GM18499 (cell line): ENCODE measurements around the gene NPDC1.

Experiments
- ATAC-seq: cut with Tn5 transposase; IDR thresholded peaks from one replicate; pipeline ENCODE4 v1.9.1; 2021; ENCODE audit warnings: moderate number of reproducible peaks; ENCODE audit not compliant: insufficient read depth, unreplicated experiment

The NPDC1 gene

GRCh38 chr9:136997371-136997770 lies 48.6 kb downstream of the NPDC1 start:
- no peak for ATAC-seq

- ATAC-seq = no peak
These were observed 49.4 kb downstream of the NPDC1 start, which contains the start of gene CLIC3 for GRCh38 chr9:136996361-136997292. CLIC3 (minus strand) TSS chr9:136996568; CDS start chr9:136996543, 25 bp downstream.

DNA sequence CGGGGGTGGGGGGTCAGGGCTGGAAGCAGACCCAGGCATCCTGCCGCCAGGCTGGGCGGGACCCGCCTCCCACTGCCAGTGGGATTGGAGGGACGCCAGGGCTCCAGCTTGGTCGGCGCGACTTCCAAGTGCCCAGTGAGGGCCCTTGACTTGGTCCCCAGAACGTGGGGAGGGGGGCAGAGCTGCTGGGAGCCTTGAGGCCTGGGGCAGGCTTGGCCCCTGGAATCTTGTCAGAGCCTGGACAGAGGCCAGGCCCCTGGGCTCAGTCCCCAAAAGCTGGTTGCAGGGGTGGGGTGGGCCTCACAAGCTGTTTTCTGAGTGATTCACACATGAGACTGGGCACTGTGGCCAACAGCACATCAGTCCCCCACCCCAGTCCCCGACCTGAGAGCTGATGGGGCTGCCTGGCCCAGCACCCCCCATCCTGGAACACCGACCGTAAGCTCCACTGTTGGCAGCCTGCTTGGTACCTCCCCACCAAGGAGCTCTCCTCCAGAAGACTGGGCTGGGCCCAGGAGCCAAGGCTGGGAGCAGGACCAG lies 50.1 kb downstream of the NPDC1 start:
- no peak for ATAC-seq

- no peak for ATAC-seq
These were observed 50.6 kb downstream of the NPDC1 start for GRCh38 chr9:136995362-136995761.

DNA sequence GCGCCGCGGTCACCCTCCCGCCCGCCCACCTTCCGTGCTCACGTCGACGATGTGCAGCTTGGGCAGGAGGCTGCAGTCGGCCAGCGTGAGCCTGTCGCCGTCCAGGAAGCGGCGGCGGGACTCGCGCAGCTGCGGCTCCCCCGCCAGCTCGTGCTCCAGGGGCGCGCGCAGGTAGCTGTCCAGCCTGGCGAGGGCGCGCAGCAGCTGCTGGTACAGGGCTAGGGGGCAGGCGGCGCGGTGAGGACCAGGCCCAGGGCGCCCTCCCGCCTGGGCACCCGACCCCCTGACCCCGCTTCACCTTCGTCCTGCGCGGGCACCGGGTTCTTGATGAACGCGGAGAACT lies 51.1 kb downstream of the NPDC1 start:
- no peak for ATAC-seq

DNA sequence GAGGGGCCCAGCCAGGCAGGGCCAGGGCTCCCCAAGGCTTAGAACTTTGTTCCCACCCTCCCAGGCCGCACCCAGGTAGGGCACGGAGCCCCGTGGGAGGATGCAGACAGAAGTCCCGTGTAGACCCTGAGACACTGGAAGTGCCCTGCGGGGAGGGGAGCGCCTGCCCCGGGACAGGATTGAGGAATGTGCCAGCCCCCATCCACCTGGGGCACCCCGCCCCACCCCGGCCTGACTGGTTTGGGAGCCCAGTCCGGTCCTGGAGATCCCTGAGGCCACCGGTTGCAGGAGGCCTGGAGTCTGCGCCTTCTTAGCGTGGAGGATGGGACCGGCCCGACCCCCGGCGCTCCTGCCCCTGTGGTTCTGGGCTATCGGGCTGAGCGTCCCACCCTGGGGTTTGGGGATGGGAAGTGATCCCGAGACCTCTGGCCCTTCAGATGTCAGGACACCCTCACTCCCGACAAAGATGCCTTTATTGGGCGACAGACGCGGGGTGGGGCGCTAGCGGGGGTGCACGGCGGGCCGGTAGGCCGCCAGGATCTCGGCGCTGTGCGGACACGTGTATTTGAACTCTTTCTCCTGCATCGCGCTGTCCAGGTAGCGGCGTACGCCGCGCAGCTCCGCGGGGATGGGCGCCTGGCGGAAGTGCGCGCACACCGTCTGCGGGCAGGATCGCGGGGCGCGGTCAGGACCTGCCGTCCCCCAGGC lies 51.6 kb downstream of the NPDC1 start:
- ATAC-seq = no peak

- no peak for ATAC-seq
These were observed 53.1 kb downstream of the NPDC1 start for GRCh38 chr9:136992819-136993369.

GRCh38 chr9:136991993-136992818 lies 53.8 kb downstream of the NPDC1 start, which contains the start of gene PAXX:
PAXX (plus strand) TSS chr9:136992422; CDS start chr9:136992444, 22 bp downstream.
- ATAC-seq = peak; percentile 65

- ATAC-seq = no peak
These were observed 55.6 kb downstream of the NPDC1 start for GRCh38 chr9:136990242-136990911.
